ENCODE data around the gene GRID1. TPM values are rescaled to one million over a fixed set of nuclear protein-coding genes. Genes with fewer than 3 reads are reported as not detected.

GRID1 gene
- total RNA-seq, 4 donors from 2014 or later = 0.03 to 2.7 (median 0.49) TPM

GRCh38 chr10:86250399-86250798 is 116.2 kb downstream of the GRID1 start:
- no CpG with 5 or more reads among the region's 15 CpGs for WGBS, 2 donors
- H3K36me3 ChIP-seq = no peaks in the 10 kb centered on the region
- peaks cover 0 to under 1% (median 0%) of the 10 kb centered on the region in 4 donors for H3K27me3 ChIP-seq
- TF ChIP-seq POLR2A (IDR thresholded peaks at IDR 0.05) (no peak), CTCF (IDR thresholded peaks at IDR 0.05) (no peak)
- H3K27ac ChIP-seq = no peak overlapping the region
- intact Hi-C loops (cut with DNase I) = no loop called here
- H3K9me3 ChIP-seq = no peaks in the 10 kb centered on the region
- H3K4me3 ChIP-seq = no peak overlapping the region
- DNase-seq = no peak
- peaks cover 0 to 15% (median 0%) of the 10 kb centered on the region in 3 donors for H3K4me1 ChIP-seq

GRCh38 chr10:86249794-86250193 is 116.8 kb downstream of the GRID1 start:
- intact Hi-C loops (cut with DNase I) = no loop called here

GRCh38 chr10:86248062-86248461 is 118.5 kb downstream of the GRID1 start:
- intact Hi-C loops (cut with DNase I) = no loop called here
- Histone ChIP-seq H3K27ac (no peak overlapping the region), H3K27me3 (no peaks in the 10 kb centered on the region), H3K36me3 (no peaks in the 10 kb centered on the region), H3K9me3 (no peaks in the 10 kb centered on the region), H3K4me1 (peaks cover 0 to 1% (median 0%) of the 10 kb centered on the region in 3 donors), H3K4me3 (no peak overlapping the region)
- TF ChIP-seq POLR2A (IDR thresholded peaks at IDR 0.05) = no peak
- TF ChIP-seq CTCF (IDR thresholded peaks at IDR 0.05) = no peak
- WGBS, 2 donors = 88 to 90% methylated on average over 3 to 5 of the region's 5 CpGs
- DNase-seq = no peak

More at GRCh38 chr10:86249794-86250193, 116.8 kb downstream of the GRID1 start:
- Histone ChIP-seq H3K36me3 (no peaks in the 10 kb centered on the region), H3K9me3 (no peaks in the 10 kb centered on the region), H3K27me3 (no peaks in the 10 kb centered on the region), H3K4me3 (no peak overlapping the region), H3K4me1 (peaks cover 0 to 15% (median 0%) of the 10 kb centered on the region in 3 donors), H3K27ac (no peak overlapping the region)
- TF ChIP-seq POLR2A (IDR thresholded peaks at IDR 0.05) = no peak
- no peak for TF ChIP-seq CTCF (IDR thresholded peaks at IDR 0.05)
- DNase-seq = no peak

DNA sequence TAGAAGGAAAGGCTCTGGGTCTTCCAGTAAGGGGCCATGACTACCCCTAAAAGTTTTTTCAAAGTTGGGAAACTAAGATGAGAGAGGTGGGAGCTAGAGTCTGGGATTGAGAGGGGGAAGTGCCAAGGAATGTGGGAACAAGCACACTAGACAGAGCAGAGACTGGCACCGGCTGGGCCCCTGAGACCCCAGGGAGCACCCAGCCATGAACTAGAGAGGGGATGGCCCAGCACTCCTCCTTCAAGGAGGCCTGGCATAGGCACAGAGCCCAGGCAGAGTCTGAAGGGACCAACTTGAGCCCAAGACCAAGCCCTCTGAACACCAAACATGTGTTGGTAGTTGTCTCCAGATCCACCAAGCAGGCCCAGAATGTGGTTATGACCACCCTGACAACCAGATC is 119.0 kb downstream of the GRID1 start:
- no peak for TF ChIP-seq POLR2A (IDR thresholded peaks at IDR 0.05)
- no peak for TF ChIP-seq CTCF (IDR thresholded peaks at IDR 0.05)
- no peaks in the 10 kb centered on the region for H3K36me3 ChIP-seq
- WGBS, 2 donors = 78 to 100% methylated on average over 1 of the region's 1 CpG

GRCh38 chr10:86247073-86247472 is 119.5 kb downstream of the GRID1 start:
- Histone ChIP-seq H3K4me1 (no peaks in the 10 kb centered on the region), H3K36me3 (no peaks in the 10 kb centered on the region), H3K27me3 (no peaks in the 10 kb centered on the region), H3K27ac (no peak overlapping the region), H3K4me3 (no peak overlapping the region), H3K9me3 (no peaks in the 10 kb centered on the region)
- WGBS, 2 donors = 73 to 75% methylated on average over 1 of the region's 1 CpG
- no peak for DNase-seq
- intact Hi-C loops (cut with DNase I) = no loop called here
- TF ChIP-seq CTCF (IDR thresholded peaks at IDR 0.05) = no peak

More for the DNA sequence above, 119.0 kb downstream of the GRID1 start:
- no peaks in the 10 kb centered on the region for H3K4me1 ChIP-seq
- H3K27ac ChIP-seq = no peak overlapping the region
- no peak overlapping the region for H3K4me3 ChIP-seq
- H3K9me3 ChIP-seq = no peaks in the 10 kb centered on the region
- intact Hi-C loops (cut with DNase I) = no loop called here
- no peaks in the 10 kb centered on the region for H3K27me3 ChIP-seq
- no peak for DNase-seq

All from esophagus squamous epithelium (tissue), 5 donors.